ENCODE data around the gene FKBP11.
"Not testable (repeated sequence)": the region's sequence is repeated elsewhere in the genome, so short reads cannot be mapped to it uniquely, and the experiment has no call there.

FKBP11 gene

GRCh38 chr12:48910196-48910595 is 15.1 kb downstream of the FKBP11 start:
- DNase-seq (ENCODE audit: low read depth, low spot score), result no peak

- not testable (repeated sequence) for DNase-seq (ENCODE audit: low read depth, low spot score)
Measured at GRCh38 chr12:48909698-48910097, 15.6 kb downstream of the FKBP11 start.

GRCh38 chr12:48907245-48907644 is 18.0 kb downstream of the FKBP11 start:
- no peak for DNase-seq (ENCODE audit: low read depth, low spot score)

- DNase-seq (ENCODE audit: low read depth, low spot score), result peak; percentile 72
Measured at GRCh38 chr12:48903982-48904411, 21.3 kb downstream of the FKBP11 start.

GRCh38 chr12:48903363-48903981 is 21.8 kb downstream of the FKBP11 start:
- DNase-seq (ENCODE audit: low read depth, low spot score), result no peak

- DNase-seq (ENCODE audit: low read depth, low spot score), result no peak
Measured at GRCh38 chr12:48901278-48901677, 24.0 kb downstream of the FKBP11 start.

GRCh38 chr12:48899651-48900050 is 25.6 kb downstream of the FKBP11 start:
- DNase-seq (ENCODE audit: low read depth, low spot score), result no peak

GRCh38 chr12:48894271-48894670 is 31.0 kb downstream of the FKBP11 start:
- no peak for DNase-seq (ENCODE audit: low read depth, low spot score)

GRCh38 chr12:48890657-48891418 is 34.5 kb downstream of the FKBP11 start:
- peak; percentile 30 for DNase-seq (ENCODE audit: low read depth, low spot score)

- DNase-seq (ENCODE audit: low read depth, low spot score), result no peak
Measured at GRCh38 chr12:48889679-48890078, 35.6 kb downstream of the FKBP11 start.

GRCh38 chr12:48883305-48884161 is 41.8 kb downstream of the FKBP11 start:
- DNase-seq (ENCODE audit: low read depth, low spot score), result no peak

- DNase-seq (ENCODE audit: low read depth, low spot score), result no peak
Measured at GRCh38 chr12:48882972-48883304, 42.4 kb downstream of the FKBP11 start.

- DNase-seq (ENCODE audit: low read depth, low spot score), result no peak
Measured at GRCh38 chr12:48882315-48882687, 43.0 kb downstream of the FKBP11 start.

- no peak for DNase-seq (ENCODE audit: low read depth, low spot score)
Measured at GRCh38 chr12:48881686-48882314, 43.5 kb downstream of the FKBP11 start.

GRCh38 chr12:48880647-48881046 is 44.6 kb downstream of the FKBP11 start:
- no peak for DNase-seq (ENCODE audit: low read depth, low spot score)

- no peak for DNase-seq (ENCODE audit: low read depth, low spot score)
Measured at GRCh38 chr12:48878548-48878947, 46.7 kb downstream of the FKBP11 start.

- DNase-seq (ENCODE audit: low read depth, low spot score), result no peak
Measured at GRCh38 chr12:48875944-48876515, 49.3 kb downstream of the FKBP11 start.

- DNase-seq (ENCODE audit: low read depth, low spot score), result not testable (repeated sequence)
Measured at GRCh38 chr12:48873534-48873933, 51.8 kb downstream of the FKBP11 start.

- DNase-seq (ENCODE audit: low read depth, low spot score), result no peak
Measured at GRCh38 chr12:48873096-48873495, 52.2 kb downstream of the FKBP11 start.
